KMS-11 (cell line): ENCODE measurements around the gene KCNJ14.

ENCODE experiments used
- H2AFZ ChIP-seq: fragments of 200-600 bp; sonication (generic); 2 replicates; pipeline ENCODE4 v1.6.1; 2016; ENCODE audit warnings: antibody characterized with exemption, mixed run types, low read depth
- H3K27ac ChIP-seq: fragments of 200-600 bp; sonication (generic); 2 replicates; pipeline ENCODE4 v1.6.1; 2016; ENCODE audit warnings: mild to moderate bottlenecking, mixed run types
- H3K27me3 ChIP-seq: fragments of 200-600 bp; sonication (generic); 2 replicates; pipeline ENCODE4 v1.6.1; 2017; ENCODE audit warnings: mild to moderate bottlenecking, low read depth, mixed run types, moderate library complexity; ENCODE audit not compliant: insufficient read depth
- H3K36me3 ChIP-seq: fragments of 200-600 bp; sonication (generic); 2 replicates; pipeline ENCODE4 v1.6.1; 2017; ENCODE audit warnings: mild to moderate bottlenecking, mixed run types; ENCODE audit not compliant: insufficient read depth
- H3K4me1 ChIP-seq: fragments of 200-600 bp; sonication (generic); 2 replicates; pipeline ENCODE4 v1.6.1; 2016; ENCODE audit warnings: mild to moderate bottlenecking, low read depth, mixed run types; ENCODE audit not compliant: poor library complexity, severe bottlenecking
- H3K4me2 ChIP-seq: fragments of 200-600 bp; sonication (generic); 2 replicates; pipeline ENCODE4 v1.7.0; 2016; ENCODE audit warnings: mild to moderate bottlenecking, mixed run types
- H3K4me3 ChIP-seq: fragments of 200-600 bp; sonication (generic); IDR thresholded peaks from 2 replicates; pipeline ENCODE4 v1.6.1; 2017; ENCODE audit warnings: low read depth, low read length, mixed read lengths; ENCODE audit not compliant: insufficient read depth
- H3K79me2 ChIP-seq: fragments of 200-600 bp; sonication (generic); 2 replicates; pipeline ENCODE4 v1.6.1; 2016; ENCODE audit warnings: low read depth, mixed run types; ENCODE audit not compliant: insufficient read depth
- H3K9ac ChIP-seq: fragments of 200-600 bp; sonication (generic); 2 replicates; pipeline ENCODE4 v1.6.1; 2016; ENCODE audit warnings: mild to moderate bottlenecking, mixed run types
- H4K20me1 ChIP-seq: fragments of 200-600 bp; sonication (generic); 2 replicates; pipeline ENCODE4 v1.6.1; 2016; ENCODE audit warnings: mild to moderate bottlenecking, mixed run types; ENCODE audit not compliant: insufficient read depth
- TF ChIP-seq, protein P1 (sequence below): fragments of 200-600 bp; sonication (generic); conservative IDR thresholded peaks from 2 replicates; pipeline ENCODE4 v1.6.1; 2017; ENCODE audit warnings: low read depth, mild to moderate bottlenecking, antibody characterized with exemption, low read length, moderate library complexity, mixed read lengths

Gene KCNJ14

DNA sequence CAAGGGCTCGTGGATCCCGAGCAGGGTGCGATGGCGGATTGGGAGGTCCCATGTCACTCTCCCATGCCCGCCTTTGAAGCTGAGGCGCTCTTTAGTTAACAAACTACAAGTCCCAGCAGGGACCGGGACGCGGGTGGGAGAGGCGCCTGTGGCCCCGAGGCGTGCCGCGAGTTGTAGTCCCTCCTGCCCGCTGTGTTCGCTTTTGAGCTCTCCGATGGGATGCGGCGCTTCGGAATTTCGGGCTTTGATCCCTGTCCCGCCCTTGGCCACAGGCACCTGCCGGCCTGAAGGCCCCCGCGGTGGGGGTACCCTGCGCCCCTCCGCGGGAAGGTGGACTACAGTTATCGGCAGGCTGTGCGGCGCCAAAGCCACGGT, 24.8 kb downstream of the KCNJ14 start:
- H3K27ac ChIP-seq = no peak overlapping the region
- no peaks in the 10 kb centered on the region for H3K79me2 ChIP-seq
- H3K36me3 ChIP-seq = no peaks in the 10 kb centered on the region; the same call in 1 of the 2 replicates
- no peaks in the 10 kb centered on the region for H4K20me1 ChIP-seq
- H2AFZ ChIP-seq = no peak overlapping the region
- no peak overlapping the region for H3K4me2 ChIP-seq
- H3K4me3 ChIP-seq = no peak overlapping the region
- H3K27me3 ChIP-seq = peaks cover 4% of the 10 kb centered on the region; the same call in 1 of the 2 replicates
- TF ChIP-seq, protein P1, sequence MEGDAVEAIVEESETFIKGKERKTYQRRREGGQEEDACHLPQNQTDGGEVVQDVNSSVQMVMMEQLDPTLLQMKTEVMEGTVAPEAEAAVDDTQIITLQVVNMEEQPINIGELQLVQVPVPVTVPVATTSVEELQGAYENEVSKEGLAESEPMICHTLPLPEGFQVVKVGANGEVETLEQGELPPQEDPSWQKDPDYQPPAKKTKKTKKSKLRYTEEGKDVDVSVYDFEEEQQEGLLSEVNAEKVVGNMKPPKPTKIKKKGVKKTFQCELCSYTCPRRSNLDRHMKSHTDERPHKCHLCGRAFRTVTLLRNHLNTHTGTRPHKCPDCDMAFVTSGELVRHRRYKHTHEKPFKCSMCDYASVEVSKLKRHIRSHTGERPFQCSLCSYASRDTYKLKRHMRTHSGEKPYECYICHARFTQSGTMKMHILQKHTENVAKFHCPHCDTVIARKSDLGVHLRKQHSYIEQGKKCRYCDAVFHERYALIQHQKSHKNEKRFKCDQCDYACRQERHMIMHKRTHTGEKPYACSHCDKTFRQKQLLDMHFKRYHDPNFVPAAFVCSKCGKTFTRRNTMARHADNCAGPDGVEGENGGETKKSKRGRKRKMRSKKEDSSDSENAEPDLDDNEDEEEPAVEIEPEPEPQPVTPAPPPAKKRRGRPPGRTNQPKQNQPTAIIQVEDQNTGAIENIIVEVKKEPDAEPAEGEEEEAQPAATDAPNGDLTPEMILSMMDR = no peak
- no peak overlapping the region for H3K9ac ChIP-seq
- peaks cover 3% of the 10 kb centered on the region for H3K4me1 ChIP-seq

DNA sequence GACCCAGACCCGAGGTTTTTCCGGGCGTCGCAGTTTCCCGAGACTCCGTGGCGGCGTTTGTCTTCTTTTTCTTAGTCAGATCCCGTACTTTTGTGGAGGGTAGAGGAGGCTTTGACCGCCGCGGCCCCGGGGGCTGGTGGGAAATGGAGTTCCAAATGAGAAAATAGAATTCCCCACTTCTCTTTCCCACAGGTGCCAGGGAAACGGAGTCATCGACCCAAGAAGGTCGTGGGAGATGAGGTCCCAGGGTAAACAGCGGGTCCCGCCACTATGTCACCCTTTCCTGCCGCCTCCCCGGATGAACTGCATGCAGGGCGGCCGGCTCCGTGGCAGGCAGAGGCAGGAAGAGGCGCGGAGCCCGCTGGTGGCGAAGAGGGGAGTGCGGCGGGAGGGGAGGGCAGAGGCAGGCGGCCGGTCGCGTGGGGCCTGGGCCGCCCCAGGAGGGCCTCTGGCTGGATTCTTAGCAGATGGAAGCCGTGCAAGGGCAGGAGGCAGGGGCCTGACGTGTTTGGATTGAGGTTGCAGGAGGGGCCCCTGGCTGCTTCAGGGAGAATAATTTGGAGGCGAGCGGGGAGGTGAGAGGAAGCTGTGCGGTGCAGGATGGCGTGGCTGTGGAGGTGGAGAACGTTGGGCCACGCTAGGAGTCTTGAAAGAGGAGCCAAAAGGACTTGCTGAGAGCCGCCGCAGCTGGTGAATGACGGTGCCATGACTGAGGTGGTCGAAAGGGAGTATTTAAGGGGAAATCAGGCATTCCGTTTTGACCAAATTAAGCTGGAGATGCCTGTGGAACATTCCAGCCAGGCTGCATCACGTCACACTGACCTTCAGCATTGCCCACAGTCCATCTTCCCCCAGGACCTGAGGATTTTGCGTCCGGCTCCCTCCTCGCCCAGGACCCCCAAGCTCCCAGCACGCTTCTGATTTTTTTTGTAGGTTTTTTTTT, 25.5 kb downstream of the KCNJ14 start:
- no peak overlapping the region for H3K9ac ChIP-seq
- no peak overlapping the region for H3K4me2 ChIP-seq
- H3K79me2 ChIP-seq = no peaks in the 10 kb centered on the region
- H3K27me3 ChIP-seq = peaks cover 5% of the 10 kb centered on the region; the same call in 1 of the 2 replicates
- no peak overlapping the region for H2AFZ ChIP-seq
- no peaks in the 10 kb centered on the region for H4K20me1 ChIP-seq
- no peaks in the 10 kb centered on the region; the same call in 1 of the 2 replicates for H3K36me3 ChIP-seq
- H3K4me1 ChIP-seq = peaks cover 3% of the 10 kb centered on the region
- TF ChIP-seq, protein P1 = no peak
- no peak overlapping the region for H3K4me3 ChIP-seq
- H3K27ac ChIP-seq = no peak overlapping the region

DNA sequence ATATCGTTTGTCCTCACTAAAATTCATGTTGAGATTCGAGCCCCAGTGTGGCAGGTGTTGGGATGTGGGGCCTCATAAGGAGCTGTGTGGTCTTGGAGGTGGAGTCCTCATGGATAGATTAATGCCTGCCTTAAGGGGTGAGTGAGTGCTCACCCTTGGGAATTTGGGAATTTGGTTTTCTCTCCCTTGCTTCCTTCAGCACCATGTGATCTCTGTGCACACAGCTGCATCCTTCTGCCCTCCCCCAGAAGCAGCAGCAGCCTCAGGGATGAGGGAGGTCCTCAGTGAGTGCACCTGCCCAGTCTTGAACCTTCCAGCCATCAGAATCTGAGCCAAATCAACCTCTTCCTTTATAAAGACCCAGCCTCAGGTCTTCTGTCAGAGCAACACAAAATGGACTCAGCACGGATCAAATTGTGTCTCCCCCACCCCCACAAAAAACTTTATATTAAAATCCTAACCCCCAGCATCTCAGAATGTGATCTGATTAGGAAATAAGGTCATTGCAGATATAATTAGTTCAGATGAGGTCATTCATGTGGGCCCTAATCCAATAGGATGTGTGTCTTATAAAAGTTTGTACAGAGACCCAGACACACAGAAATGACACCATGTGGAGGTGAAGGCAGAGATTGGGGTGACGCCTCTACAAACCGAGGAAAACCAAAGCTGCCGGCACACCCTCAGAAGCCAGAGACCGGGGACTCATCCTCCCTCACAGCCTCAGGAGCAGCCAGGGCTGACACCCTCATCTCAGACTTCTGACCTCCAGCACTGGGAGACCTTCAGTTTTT, 26.7 kb downstream of the KCNJ14 start:
- Histone ChIP-seq H2AFZ (no peak overlapping the region), H3K4me1 (peaks cover 3% of the 10 kb centered on the region), H3K36me3 (no peaks in the 10 kb centered on the region; the same call in 1 of the 2 replicates), H3K4me2 (no peak overlapping the region), H3K27me3 (peaks cover 13% of the 10 kb centered on the region; the same call in 1 of the 2 replicates), H4K20me1 (no peaks in the 10 kb centered on the region), H3K9ac (no peak overlapping the region), H3K27ac (no peak overlapping the region), H3K79me2 (no peaks in the 10 kb centered on the region), H3K4me3 (no peak overlapping the region)
- TF ChIP-seq, protein P1 = no peak

DNA sequence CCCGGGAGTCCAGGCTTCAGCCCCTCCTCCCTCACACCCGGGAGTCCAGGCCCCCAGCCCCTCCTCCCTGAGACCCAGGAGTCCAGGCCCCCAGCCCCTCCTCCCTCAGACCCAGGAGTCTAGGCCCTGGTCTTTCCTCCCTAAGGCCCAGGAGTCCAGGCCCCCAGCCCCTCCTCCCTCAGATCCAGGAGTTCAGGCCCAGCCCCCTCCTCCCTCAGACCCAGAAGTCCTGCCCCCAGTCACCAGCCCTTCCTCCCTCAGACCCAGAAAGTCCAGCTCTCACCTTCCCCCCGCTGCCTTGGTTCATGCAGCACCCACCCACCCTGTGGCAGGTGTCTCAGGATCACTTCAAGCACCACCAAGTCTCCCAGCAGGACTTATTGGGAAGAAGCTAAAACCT, 27.9 kb downstream of the KCNJ14 start:
- Histone ChIP-seq H3K36me3 (no peaks in the 10 kb centered on the region; the same call in 1 of the 2 replicates), H3K4me3 (no peak overlapping the region), H4K20me1 (no peaks in the 10 kb centered on the region), H3K79me2 (no peaks in the 10 kb centered on the region), H3K4me2 (no peak overlapping the region), H3K4me1 (peaks cover 3% of the 10 kb centered on the region), H3K27me3 (peaks cover 25% of the 10 kb centered on the region; the same call in 1 of the 2 replicates), H3K27ac (no peak overlapping the region), H3K9ac (no peak overlapping the region), H2AFZ (no peak overlapping the region)
- TF ChIP-seq, protein P1 = no peak
